ENCODE results near the gene EDAR. TPM values are rescaled to one million over a fixed set of nuclear protein-coding genes. Genes with fewer than 3 reads are reported as not detected.
A peak's percentile ranks its signal among the peaks of the same experiment; 100 is the strongest.

EDAR gene
- total RNA-seq, 6 experiments from 2014 or later: 0.06 to 1.6 (median 0.28) TPM

DNA sequence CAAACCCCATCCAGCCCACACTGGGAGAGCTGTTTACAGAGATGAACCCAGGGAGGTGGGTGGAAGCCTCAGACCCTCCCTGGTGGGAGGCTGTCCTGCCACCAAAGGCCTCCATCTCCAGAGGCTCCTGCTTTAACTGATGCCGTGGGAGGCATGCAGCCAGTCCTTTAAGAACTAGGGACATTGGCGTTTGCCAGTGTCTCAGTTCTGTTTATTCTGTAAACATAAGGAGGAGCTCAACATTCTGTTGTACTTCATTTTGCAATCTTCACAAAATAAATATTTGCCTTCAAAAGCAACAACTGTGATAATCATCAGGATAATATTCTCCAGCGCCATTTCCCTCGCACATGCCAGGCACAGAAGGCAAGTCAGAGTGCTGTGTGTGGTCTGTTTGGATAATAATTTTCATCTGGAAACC lies 6.8 kb downstream of the EDAR start:
- Histone ChIP-seq H3K9me3 (no peaks in the 10 kb centered on the region), H3K4me3 (no peak overlapping the region), H3K27me3 (no peaks in the 10 kb centered on the region), H3K27ac (peak overlapping the region in 1 of 3 donors; percentile 0), H3K4me1 (peaks cover 0 to 35% (median 4%) of the 10 kb centered on the region in 4 donors), H3K36me3 (no peaks in the 10 kb centered on the region)
- TF ChIP-seq, protein P1, sequence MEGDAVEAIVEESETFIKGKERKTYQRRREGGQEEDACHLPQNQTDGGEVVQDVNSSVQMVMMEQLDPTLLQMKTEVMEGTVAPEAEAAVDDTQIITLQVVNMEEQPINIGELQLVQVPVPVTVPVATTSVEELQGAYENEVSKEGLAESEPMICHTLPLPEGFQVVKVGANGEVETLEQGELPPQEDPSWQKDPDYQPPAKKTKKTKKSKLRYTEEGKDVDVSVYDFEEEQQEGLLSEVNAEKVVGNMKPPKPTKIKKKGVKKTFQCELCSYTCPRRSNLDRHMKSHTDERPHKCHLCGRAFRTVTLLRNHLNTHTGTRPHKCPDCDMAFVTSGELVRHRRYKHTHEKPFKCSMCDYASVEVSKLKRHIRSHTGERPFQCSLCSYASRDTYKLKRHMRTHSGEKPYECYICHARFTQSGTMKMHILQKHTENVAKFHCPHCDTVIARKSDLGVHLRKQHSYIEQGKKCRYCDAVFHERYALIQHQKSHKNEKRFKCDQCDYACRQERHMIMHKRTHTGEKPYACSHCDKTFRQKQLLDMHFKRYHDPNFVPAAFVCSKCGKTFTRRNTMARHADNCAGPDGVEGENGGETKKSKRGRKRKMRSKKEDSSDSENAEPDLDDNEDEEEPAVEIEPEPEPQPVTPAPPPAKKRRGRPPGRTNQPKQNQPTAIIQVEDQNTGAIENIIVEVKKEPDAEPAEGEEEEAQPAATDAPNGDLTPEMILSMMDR (IDR thresholded peaks at IDR 0.05): no peak
- TF ChIP-seq POLR2A (IDR thresholded peaks at IDR 0.05): no peak
- peak; percentile 53 to 75 (median 63) for ATAC-seq
- 38% methylated on average over 3 of the region's 4 CpGs for WGBS (ENCODE audit: insufficient coverage, low coverage, low lambda C conversion rate, missing lambda C conversion rate)
- DNase-seq: no peak
- intact Hi-C loops (cut with DNase I): no loop called here

GRCh38 chr2:108981846-108982245 lies 7.2 kb downstream of the EDAR start:
- no peak overlapping the region for H3K4me3 ChIP-seq
- peaks cover 0 to 35% (median 4%) of the 10 kb centered on the region in 4 donors for H3K4me1 ChIP-seq
- ATAC-seq (peak in 2 of 4 donors; percentile 4 to 15), DNase-seq (no peak)
- 56% methylated on average over 6 of the region's 7 CpGs for WGBS (ENCODE audit: insufficient coverage, low coverage, low lambda C conversion rate, missing lambda C conversion rate)
- H3K27ac ChIP-seq: no peak overlapping the region
- no peaks in the 10 kb centered on the region for H3K36me3 ChIP-seq
- intact Hi-C loops (cut with DNase I): no loop called here
- no peaks in the 10 kb centered on the region for H3K27me3 ChIP-seq
- TF ChIP-seq POLR2A (IDR thresholded peaks at IDR 0.05): no peak
- TF ChIP-seq, protein P1 (IDR thresholded peaks at IDR 0.05): no peak
- H3K9me3 ChIP-seq: no peaks in the 10 kb centered on the region

DNA sequence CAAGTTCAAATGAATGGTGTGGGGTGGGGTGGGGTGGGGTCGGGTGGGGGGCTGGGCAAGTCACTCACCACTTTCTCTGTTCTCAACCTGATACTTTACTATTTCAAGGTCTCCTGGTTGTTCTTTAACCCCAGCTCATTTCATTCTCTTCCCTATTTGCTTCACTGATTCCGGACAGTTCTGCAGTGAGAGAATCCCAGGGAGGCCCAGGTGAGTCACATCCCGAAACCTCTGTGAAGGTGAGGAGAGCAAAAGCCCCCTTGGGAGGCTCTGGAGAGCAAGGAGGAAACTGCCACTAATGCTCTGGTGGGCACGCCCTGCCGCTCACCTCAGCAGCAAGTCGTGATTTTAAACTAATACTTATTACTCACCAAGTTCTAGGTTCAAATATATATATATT lies 8.9 kb downstream of the EDAR start:
- peaks cover 0 to 35% (median 4%) of the 10 kb centered on the region in 4 donors for H3K4me1 ChIP-seq
- no peaks in the 10 kb centered on the region for H3K36me3 ChIP-seq
- H3K27me3 ChIP-seq: no peaks in the 10 kb centered on the region
- intact Hi-C loops (cut with DNase I): no loop called here
- DNase-seq (no peak), ATAC-seq (peak in 1 of 4 donors; percentile 28)
- WGBS (ENCODE audit: insufficient coverage, low coverage, low lambda C conversion rate, missing lambda C conversion rate): 68% methylated on average over 6 of the region's 6 CpGs
- H3K27ac ChIP-seq: no peak overlapping the region
- H3K4me3 ChIP-seq: no peak overlapping the region
- TF ChIP-seq POLR2A (IDR thresholded peaks at IDR 0.05): no peak
- TF ChIP-seq, protein P1 (IDR thresholded peaks at IDR 0.05): no peak
- no peaks in the 10 kb centered on the region for H3K9me3 ChIP-seq

- intact Hi-C loops (cut with DNase I): no loop called here
- no peak overlapping the region for H3K27ac ChIP-seq
- H3K4me3 ChIP-seq: no peak overlapping the region
- no peak for ATAC-seq
- H3K36me3 ChIP-seq: no peaks in the 10 kb centered on the region
- no peaks in the 10 kb centered on the region for H3K27me3 ChIP-seq
- H3K9me3 ChIP-seq: no peaks in the 10 kb centered on the region
- no peak for DNase-seq
- peaks cover 0 to 35% (median 4%) of the 10 kb centered on the region in 4 donors for H3K4me1 ChIP-seq
- 90% methylated on average over 1 of the region's 3 CpGs for WGBS (ENCODE audit: insufficient coverage, low coverage, low lambda C conversion rate, missing lambda C conversion rate)
- TF ChIP-seq POLR2A (IDR thresholded peaks at IDR 0.05): no peak
- TF ChIP-seq, protein P1 (IDR thresholded peaks at IDR 0.05): no peak
Observed at GRCh38 chr2:108979461-108979860, 9.6 kb downstream of the EDAR start.

DNA sequence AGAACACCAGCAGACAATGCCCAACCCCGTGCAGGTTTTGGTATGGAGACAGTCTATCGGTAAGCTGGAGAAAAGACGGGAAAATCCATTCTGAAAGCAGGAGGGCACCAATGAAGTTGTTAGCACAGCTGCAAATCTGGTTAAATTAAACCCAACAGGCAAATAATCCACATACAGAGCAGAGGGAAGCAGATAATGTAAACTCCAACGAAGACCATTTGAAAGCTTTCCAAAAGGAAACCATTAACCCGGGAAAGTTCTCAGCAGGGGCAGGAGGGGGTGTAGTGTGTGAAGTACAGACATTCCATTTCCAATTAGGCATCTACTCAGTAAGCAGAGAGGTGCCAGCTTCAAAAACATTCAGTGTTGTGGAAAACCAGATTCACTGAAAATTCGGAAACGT lies 10.3 kb downstream of the EDAR start:
- intact Hi-C loops (cut with DNase I): no loop called here
- Histone ChIP-seq H3K9me3 (no peaks in the 10 kb centered on the region), H3K27ac (no peak overlapping the region), H3K4me3 (no peak overlapping the region), H3K36me3 (no peaks in the 10 kb centered on the region), H3K27me3 (no peaks in the 10 kb centered on the region), H3K4me1 (peaks cover 0 to 32% (median 4%) of the 10 kb centered on the region in 4 donors)
- DNase-seq: no peak
- TF ChIP-seq POLR2A (IDR thresholded peaks at IDR 0.05): no peak
- TF ChIP-seq, protein P1 (IDR thresholded peaks at IDR 0.05): no peak
- WGBS (ENCODE audit: insufficient coverage, low coverage, low lambda C conversion rate, missing lambda C conversion rate): 31% methylated on average over 7 of the region's 7 CpGs
- ATAC-seq: peak; percentile 4 to 58 (median 14)
